ENCODE data around the gene IL2RA. TPM values are rescaled to one million over a fixed set of nuclear protein-coding genes. Genes with fewer than 3 reads are reported as not detected.

IL2RA gene
- total and polyA plus RNA-seq, 9 of the 15 experiments (the other 6 are each of a cell fraction or from before 2014, with no cell fraction given) = 0.95 TPM; not detected in 8

- no peak for TF ChIP-seq SIN3A (IDR thresholded peaks at IDR 0.05; ENCODE audit: borderline replicate concordance in 2 of 2, control insufficient read depth in 1 of 2, low read depth in 2 of 2, low read length in 2 of 2)
- peak; percentile 40; the same call in 1 of the 2 replicates for TF ChIP-seq EP300 (IDR thresholded peaks at IDR 0.05; ENCODE audit: low read length)
- no peak for TF ChIP-seq ZC3H11A (IDR thresholded peaks at IDR 0.05; ENCODE audit: low read depth, low read length)
- TF ChIP-seq, protein P1, sequence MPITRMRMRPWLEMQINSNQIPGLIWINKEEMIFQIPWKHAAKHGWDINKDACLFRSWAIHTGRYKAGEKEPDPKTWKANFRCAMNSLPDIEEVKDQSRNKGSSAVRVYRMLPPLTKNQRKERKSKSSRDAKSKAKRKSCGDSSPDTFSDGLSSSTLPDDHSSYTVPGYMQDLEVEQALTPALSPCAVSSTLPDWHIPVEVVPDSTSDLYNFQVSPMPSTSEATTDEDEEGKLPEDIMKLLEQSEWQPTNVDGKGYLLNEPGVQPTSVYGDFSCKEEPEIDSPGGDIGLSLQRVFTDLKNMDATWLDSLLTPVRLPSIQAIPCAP (CRISPR knock-in tag; IDR thresholded peaks at IDR 0.05; ENCODE audit: borderline replicate concordance) = no peak
- TF ChIP-seq HDAC8 (tag; IDR thresholded peaks at IDR 0.05) = no peak
- TF ChIP-seq, protein P2, sequence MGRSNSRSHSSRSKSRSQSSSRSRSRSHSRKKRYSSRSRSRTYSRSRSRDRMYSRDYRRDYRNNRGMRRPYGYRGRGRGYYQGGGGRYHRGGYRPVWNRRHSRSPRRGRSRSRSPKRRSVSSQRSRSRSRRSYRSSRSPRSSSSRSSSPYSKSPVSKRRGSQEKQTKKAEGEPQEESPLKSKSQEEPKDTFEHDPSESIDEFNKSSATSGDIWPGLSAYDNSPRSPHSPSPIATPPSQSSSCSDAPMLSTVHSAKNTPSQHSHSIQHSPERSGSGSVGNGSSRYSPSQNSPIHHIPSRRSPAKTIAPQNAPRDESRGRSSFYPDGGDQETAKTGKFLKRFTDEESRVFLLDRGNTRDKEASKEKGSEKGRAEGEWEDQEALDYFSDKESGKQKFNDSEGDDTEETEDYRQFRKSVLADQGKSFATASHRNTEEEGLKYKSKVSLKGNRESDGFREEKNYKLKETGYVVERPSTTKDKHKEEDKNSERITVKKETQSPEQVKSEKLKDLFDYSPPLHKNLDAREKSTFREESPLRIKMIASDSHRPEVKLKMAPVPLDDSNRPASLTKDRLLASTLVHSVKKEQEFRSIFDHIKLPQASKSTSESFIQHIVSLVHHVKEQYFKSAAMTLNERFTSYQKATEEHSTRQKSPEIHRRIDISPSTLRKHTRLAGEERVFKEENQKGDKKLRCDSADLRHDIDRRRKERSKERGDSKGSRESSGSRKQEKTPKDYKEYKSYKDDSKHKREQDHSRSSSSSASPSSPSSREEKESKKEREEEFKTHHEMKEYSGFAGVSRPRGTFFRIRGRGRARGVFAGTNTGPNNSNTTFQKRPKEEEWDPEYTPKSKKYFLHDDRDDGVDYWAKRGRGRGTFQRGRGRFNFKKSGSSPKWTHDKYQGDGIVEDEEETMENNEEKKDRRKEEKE (IDR thresholded peaks at IDR 0.05; ENCODE audit: borderline replicate concordance in 1 of 2, control insufficient read depth in 1 of 2, low read depth in 2 of 2, low read length in 1 of 2) = no peak
- no peak for TF ChIP-seq RFX1 (IDR thresholded peaks at IDR 0.05)
- peak; percentile 43; the same call in 1 of the 2 replicates for TF ChIP-seq EHMT2 (IDR thresholded peaks at IDR 0.05)
- TF ChIP-seq TEAD4 (IDR thresholded peaks at IDR 0.05; ENCODE audit: low read length) = peak; percentile 67
- no peak for TF ChIP-seq TEAD4 (CRISPR knock-in tag; IDR thresholded peaks at IDR 0.05; ENCODE audit: borderline replicate concordance)
- no peak for TF ChIP-seq XRCC4 (IDR thresholded peaks at IDR 0.05; ENCODE audit: extremely low read depth, insufficient read depth, insufficient read length)
- no peak for TF ChIP-seq NFYB (IDR thresholded peaks at IDR 0.05; ENCODE audit: extremely low read depth, insufficient read length)
- peak; percentile 87 for TF ChIP-seq NFIC (IDR thresholded peaks at IDR 0.05)
- peak in 1 of 2 experiments; percentile 34; a peak in 1 of 4 replicates for TF ChIP-seq TRIM24 (IDR thresholded peaks at IDR 0.05)
- TF ChIP-seq, protein P3, sequence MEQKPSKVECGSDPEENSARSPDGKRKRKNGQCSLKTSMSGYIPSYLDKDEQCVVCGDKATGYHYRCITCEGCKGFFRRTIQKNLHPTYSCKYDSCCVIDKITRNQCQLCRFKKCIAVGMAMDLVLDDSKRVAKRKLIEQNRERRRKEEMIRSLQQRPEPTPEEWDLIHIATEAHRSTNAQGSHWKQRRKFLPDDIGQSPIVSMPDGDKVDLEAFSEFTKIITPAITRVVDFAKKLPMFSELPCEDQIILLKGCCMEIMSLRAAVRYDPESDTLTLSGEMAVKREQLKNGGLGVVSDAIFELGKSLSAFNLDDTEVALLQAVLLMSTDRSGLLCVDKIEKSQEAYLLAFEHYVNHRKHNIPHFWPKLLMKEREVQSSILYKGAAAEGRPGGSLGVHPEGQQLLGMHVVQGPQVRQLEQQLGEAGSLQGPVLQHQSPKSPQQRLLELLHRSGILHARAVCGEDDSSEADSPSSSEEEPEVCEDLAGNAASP (IDR thresholded peaks at IDR 0.05) = no peak
- no peak for TF ChIP-seq ZBTB17 (CRISPR knock-in tag; IDR thresholded peaks at IDR 0.05)
- TF ChIP-seq TOE1 (IDR thresholded peaks at IDR 0.05; ENCODE audit: borderline replicate concordance) = 0 out of 2 replicates have a peak, but pooled peaks have one; percentile 11
- no peak for TF ChIP-seq TOE1 (CRISPR knock-in tag; IDR thresholded peaks at IDR 0.05; ENCODE audit: borderline replicate concordance, low read depth)
- no peak for TF ChIP-seq ELK3 (CRISPR knock-in tag; IDR thresholded peaks at IDR 0.05)
- peak; percentile 45; the same call in 1 of the 2 replicates for TF ChIP-seq STAT5A (IDR thresholded peaks at IDR 0.05; ENCODE audit: borderline replicate concordance, low read length)
- TF ChIP-seq ZBTB43 (CRISPR knock-in tag; IDR thresholded peaks at IDR 0.05) = no peak
- no peak for TF ChIP-seq ATF1 (CRISPR knock-in tag; IDR thresholded peaks at IDR 0.05)
- TF ChIP-seq ATF1 (tag; IDR thresholded peaks at IDR 0.05) = 0 out of 2 replicates have a peak, but pooled peaks have one; percentile 14
Measured at GRCh38 chr10:5987747-5988146, 74.4 kb downstream of the IL2RA start (continued).
